GM23338 (cell line): ENCODE results near the gene RAB3IL1. TPM values are rescaled to one million over a fixed set of nuclear protein-coding genes. Genes with fewer than 3 reads are reported as not detected.

Experiments
- ATAC-seq: fragments of 200-7000 bp; cut with Tn5 transposase; 3 replicates; pipeline ENCODE4 v1.9.1; 2020
- DNase-seq: peaks from one replicate; pipeline ENCODE4 v3.0.0-alpha.2; 2015; ENCODE audit warnings: low spot score
- H2AFZ ChIP-seq: fragments of 200-600 bp; sonication (generic); 2 replicates; pipeline ENCODE4 v1.8.0; 2016; ENCODE audit warnings: antibody characterized with exemption, mild to moderate bottlenecking, moderate library complexity
- H3F3A ChIP-seq: fragments of 200-600 bp; sonication (generic); replicated peaks from 2 replicates; pipeline ENCODE4 v1.8.0; 2017; ENCODE audit warnings: antibody characterized with exemption, mixed run types, low read depth
- H3K27ac ChIP-seq: fragments of 200-600 bp; sonication (generic); 2 replicates; pipeline ENCODE4 v1.6.1; 2016; ENCODE audit warnings: low read depth
- H3K27me3 ChIP-seq: fragments of 200-600 bp; sonication (generic); 2 replicates; pipeline ENCODE4 v1.8.0; 2016; ENCODE audit warnings: mild to moderate bottlenecking, mixed run types, moderate library complexity; ENCODE audit not compliant: insufficient read depth
- H3K36me3 ChIP-seq: fragments of 200-600 bp; sonication (generic); 2 replicates; pipeline ENCODE4 v1.8.0; 2016; ENCODE audit warnings: mild to moderate bottlenecking; ENCODE audit not compliant: insufficient read depth
- H3K4me1 ChIP-seq: fragments of 200-600 bp; sonication (generic); 2 replicates; pipeline ENCODE4 v1.8.0; 2016; ENCODE audit warnings: mild to moderate bottlenecking, moderate library complexity; ENCODE audit not compliant: insufficient read depth
- H3K4me2 ChIP-seq: fragments of 200-600 bp; sonication (generic); 2 replicates; pipeline ENCODE4 v1.7.1; 2017; ENCODE audit warnings: mixed run types
- H3K4me3 ChIP-seq: fragments of 200-600 bp; sonication (generic); 2 replicates; pipeline ENCODE4 v1.6.1; 2016; ENCODE audit warnings: mixed run types
- H3K79me2 ChIP-seq: fragments of 200-600 bp; sonication (generic); replicated peaks from 2 replicates; pipeline ENCODE4 v1.8.0; 2017; ENCODE audit warnings: mild to moderate bottlenecking; ENCODE audit not compliant: insufficient read depth
- H3K9me2 ChIP-seq: fragments of 200-600 bp; sonication (generic); 2 replicates; pipeline ENCODE4 v1.8.0; 2017; ENCODE audit not compliant: insufficient read depth
- H4K20me1 ChIP-seq: fragments of 200-600 bp; sonication (generic); replicated peaks from 2 replicates; pipeline ENCODE4 v1.8.0; 2017; ENCODE audit warnings: mild to moderate bottlenecking; ENCODE audit not compliant: insufficient read depth
- H3K27ac Mint-ChIP-seq: 2 replicates; pipeline ENCODE4 v1.8.0; 2020; ENCODE audit warnings: inconsistent platforms, mild to moderate bottlenecking, moderate library complexity, mixed read lengths
- H3K27me3 Mint-ChIP-seq: 3 replicates; pipeline ENCODE4 v1.8.0; 2022; ENCODE audit warnings: low read depth, mild to moderate bottlenecking, moderate library complexity, mixed read lengths, inconsistent platforms; ENCODE audit not compliant: insufficient read depth, poor library complexity
- H3K36me3 Mint-ChIP-seq: 3 replicates; pipeline ENCODE4 v1.8.0; 2021; ENCODE audit warnings: low read depth, mild to moderate bottlenecking, inconsistent platforms, moderate library complexity, mixed read lengths
- H3K4me1 Mint-ChIP-seq: 3 replicates; pipeline ENCODE4 v1.8.0; 2020; ENCODE audit warnings: mild to moderate bottlenecking, inconsistent platforms, mixed read lengths
- H3K4me3 Mint-ChIP-seq: 3 replicates; pipeline ENCODE4 v1.8.0; 2021; ENCODE audit warnings: moderate library complexity, mild to moderate bottlenecking, inconsistent platforms, mixed read lengths
- H3K9me3 Mint-ChIP-seq: 3 replicates; pipeline ENCODE4 v1.8.0; 2020; ENCODE audit warnings: moderate library complexity, mild to moderate bottlenecking, inconsistent platforms, mixed read lengths
- CREB1 ChIP-seq: fragments of 250-450 bp; sonication (Bioruptor Pico); IDR thresholded peaks from 2 replicates; pipeline ENCODE4 v1.5.0; 2020; ENCODE audit warnings: low read depth, mild to moderate bottlenecking, moderate library complexity
- ETS1 ChIP-seq: IDR thresholded peaks from 2 replicates; pipeline ENCODE4 v1.6.1; 2016; ENCODE audit warnings: antibody characterized with exemption
- EZH2 ChIP-seq: fragments of 200-600 bp; sonication (generic); IDR thresholded peaks from one replicate; pipeline ENCODE4 v1.8.0; 2017; ENCODE audit warnings: antibody characterized with exemption, mild to moderate bottlenecking, low read depth; ENCODE audit not compliant: unreplicated experiment
- EZH2phosphoT487 ChIP-seq: fragments of 200-600 bp; sonication (generic); IDR thresholded peaks from one replicate; pipeline ENCODE4 v1.8.1; 2018; ENCODE audit warnings: antibody characterized with exemption; ENCODE audit not compliant: unreplicated experiment
- JUNB ChIP-seq: IDR thresholded peaks from one replicate; pipeline ENCODE4 v1.6.1; 2016; ENCODE audit warnings: antibody characterized with exemption; ENCODE audit not compliant: unreplicated experiment
- NANOG ChIP-seq: IDR thresholded peaks from 2 replicates; pipeline ENCODE4 v1.6.1; 2016; ENCODE audit warnings: antibody characterized with exemption, borderline replicate concordance
- POLR2AphosphoS5 ChIP-seq: IDR thresholded peaks from 2 replicates; pipeline ENCODE4 v1.6.1; 2016; ENCODE audit warnings: antibody characterized with exemption, low read depth
- REST ChIP-seq: IDR thresholded peaks from one replicate; pipeline ENCODE4 v1.6.1; 2018; ENCODE audit warnings: antibody characterized with exemption; ENCODE audit not compliant: unreplicated experiment
- STAT1 ChIP-seq: IDR thresholded peaks from one replicate; pipeline ENCODE4 v1.6.1; 2016; ENCODE audit warnings: antibody characterized with exemption; ENCODE audit not compliant: unreplicated experiment
- ZNF114 ChIP-seq: fragments of 250-450 bp; sonication (Bioruptor Pico); IDR thresholded peaks from 2 replicates; pipeline ENCODE4 v1.5.0; 2020; ENCODE audit warnings: mild to moderate bottlenecking, moderate library complexity
- ZNF331 ChIP-seq: fragments of 250-450 bp; sonication (Bioruptor Pico); IDR thresholded peaks from 2 replicates; pipeline ENCODE4 v1.5.0; 2020; ENCODE audit warnings: low read depth, mild to moderate bottlenecking, moderate library complexity
- polyA plus RNA-seq: library from polyadenylated mRNA; unstranded; fragments of >200 nt; fragmentation: Nextera tagmentation; extraction: Ambion mirVana; gene quantifications from 2 replicates; pipeline ENCODE4 v1.2.1, GENCODE V29; 2016
- total RNA-seq: library from RNA; depleted of rRNA; stranded (reverse); fragments of >200 nt; shearing (Covaris generic); gene quantifications from 2 replicates; pipeline ENCODE4 v1.2.3, GENCODE V29; 2014
- TF ChIP-seq, protein P1 (sequence below), 2 experiments: fragments of 200-600 bp in 1 of 2; sonication (generic) in 1 of 2; conservative IDR thresholded peaks; 2 replicates each; pipeline versions ENCODE4 v1.5.1 to v1.6.1; 2016 to 2017; ENCODE audit warnings: antibody characterized with exemption in 2 of 2, low read depth in 2 of 2, mild to moderate bottlenecking in 2 of 2, moderate library complexity in 1 of 2
- TF ChIP-seq, protein P2 (sequence below): fragments of 250-450 bp; sonication (Bioruptor Pico); IDR thresholded peaks from 2 replicates; pipeline ENCODE4 v1.5.0; 2020; ENCODE audit warnings: mild to moderate bottlenecking, moderate library complexity

The RAB3IL1 gene
- total and polyA plus RNA-seq, 2 experiments from 2014 or later, result 2.7 to 3.4 TPM

GRCh38 chr11:61945191-61945590, 27.8 kb upstream of the RAB3IL1 start:
- Histone ChIP-seq H2AFZ (no peak overlapping the region), H3K4me2 (no peak overlapping the region), H3K79me2 (no peaks in the 10 kb centered on the region), H3K27ac (no peak overlapping the region), H3K4me1 (no peaks in the 10 kb centered on the region), H3K9me2 (no peaks in the 10 kb centered on the region), H3K36me3 (no peaks in the 10 kb centered on the region), H3F3A (no peaks in the 10 kb centered on the region), H3K4me3 (no peak overlapping the region), H3K27me3 (no peaks in the 10 kb centered on the region), H4K20me1 (no peaks in the 10 kb centered on the region)
- H3K4me1 Mint-ChIP-seq, result peaks cover 12% of the 10 kb centered on the region
- TF ChIP-seq ZNF114 (CRISPR knock-in tag), result no peak
- TF ChIP-seq, protein P1, sequence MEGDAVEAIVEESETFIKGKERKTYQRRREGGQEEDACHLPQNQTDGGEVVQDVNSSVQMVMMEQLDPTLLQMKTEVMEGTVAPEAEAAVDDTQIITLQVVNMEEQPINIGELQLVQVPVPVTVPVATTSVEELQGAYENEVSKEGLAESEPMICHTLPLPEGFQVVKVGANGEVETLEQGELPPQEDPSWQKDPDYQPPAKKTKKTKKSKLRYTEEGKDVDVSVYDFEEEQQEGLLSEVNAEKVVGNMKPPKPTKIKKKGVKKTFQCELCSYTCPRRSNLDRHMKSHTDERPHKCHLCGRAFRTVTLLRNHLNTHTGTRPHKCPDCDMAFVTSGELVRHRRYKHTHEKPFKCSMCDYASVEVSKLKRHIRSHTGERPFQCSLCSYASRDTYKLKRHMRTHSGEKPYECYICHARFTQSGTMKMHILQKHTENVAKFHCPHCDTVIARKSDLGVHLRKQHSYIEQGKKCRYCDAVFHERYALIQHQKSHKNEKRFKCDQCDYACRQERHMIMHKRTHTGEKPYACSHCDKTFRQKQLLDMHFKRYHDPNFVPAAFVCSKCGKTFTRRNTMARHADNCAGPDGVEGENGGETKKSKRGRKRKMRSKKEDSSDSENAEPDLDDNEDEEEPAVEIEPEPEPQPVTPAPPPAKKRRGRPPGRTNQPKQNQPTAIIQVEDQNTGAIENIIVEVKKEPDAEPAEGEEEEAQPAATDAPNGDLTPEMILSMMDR (conservative IDR thresholded peaks at IDR 0.05; ENCODE audit: low read depth in 2 of 2), result no peak
- no peak for TF ChIP-seq NANOG
- TF ChIP-seq, protein P2, sequence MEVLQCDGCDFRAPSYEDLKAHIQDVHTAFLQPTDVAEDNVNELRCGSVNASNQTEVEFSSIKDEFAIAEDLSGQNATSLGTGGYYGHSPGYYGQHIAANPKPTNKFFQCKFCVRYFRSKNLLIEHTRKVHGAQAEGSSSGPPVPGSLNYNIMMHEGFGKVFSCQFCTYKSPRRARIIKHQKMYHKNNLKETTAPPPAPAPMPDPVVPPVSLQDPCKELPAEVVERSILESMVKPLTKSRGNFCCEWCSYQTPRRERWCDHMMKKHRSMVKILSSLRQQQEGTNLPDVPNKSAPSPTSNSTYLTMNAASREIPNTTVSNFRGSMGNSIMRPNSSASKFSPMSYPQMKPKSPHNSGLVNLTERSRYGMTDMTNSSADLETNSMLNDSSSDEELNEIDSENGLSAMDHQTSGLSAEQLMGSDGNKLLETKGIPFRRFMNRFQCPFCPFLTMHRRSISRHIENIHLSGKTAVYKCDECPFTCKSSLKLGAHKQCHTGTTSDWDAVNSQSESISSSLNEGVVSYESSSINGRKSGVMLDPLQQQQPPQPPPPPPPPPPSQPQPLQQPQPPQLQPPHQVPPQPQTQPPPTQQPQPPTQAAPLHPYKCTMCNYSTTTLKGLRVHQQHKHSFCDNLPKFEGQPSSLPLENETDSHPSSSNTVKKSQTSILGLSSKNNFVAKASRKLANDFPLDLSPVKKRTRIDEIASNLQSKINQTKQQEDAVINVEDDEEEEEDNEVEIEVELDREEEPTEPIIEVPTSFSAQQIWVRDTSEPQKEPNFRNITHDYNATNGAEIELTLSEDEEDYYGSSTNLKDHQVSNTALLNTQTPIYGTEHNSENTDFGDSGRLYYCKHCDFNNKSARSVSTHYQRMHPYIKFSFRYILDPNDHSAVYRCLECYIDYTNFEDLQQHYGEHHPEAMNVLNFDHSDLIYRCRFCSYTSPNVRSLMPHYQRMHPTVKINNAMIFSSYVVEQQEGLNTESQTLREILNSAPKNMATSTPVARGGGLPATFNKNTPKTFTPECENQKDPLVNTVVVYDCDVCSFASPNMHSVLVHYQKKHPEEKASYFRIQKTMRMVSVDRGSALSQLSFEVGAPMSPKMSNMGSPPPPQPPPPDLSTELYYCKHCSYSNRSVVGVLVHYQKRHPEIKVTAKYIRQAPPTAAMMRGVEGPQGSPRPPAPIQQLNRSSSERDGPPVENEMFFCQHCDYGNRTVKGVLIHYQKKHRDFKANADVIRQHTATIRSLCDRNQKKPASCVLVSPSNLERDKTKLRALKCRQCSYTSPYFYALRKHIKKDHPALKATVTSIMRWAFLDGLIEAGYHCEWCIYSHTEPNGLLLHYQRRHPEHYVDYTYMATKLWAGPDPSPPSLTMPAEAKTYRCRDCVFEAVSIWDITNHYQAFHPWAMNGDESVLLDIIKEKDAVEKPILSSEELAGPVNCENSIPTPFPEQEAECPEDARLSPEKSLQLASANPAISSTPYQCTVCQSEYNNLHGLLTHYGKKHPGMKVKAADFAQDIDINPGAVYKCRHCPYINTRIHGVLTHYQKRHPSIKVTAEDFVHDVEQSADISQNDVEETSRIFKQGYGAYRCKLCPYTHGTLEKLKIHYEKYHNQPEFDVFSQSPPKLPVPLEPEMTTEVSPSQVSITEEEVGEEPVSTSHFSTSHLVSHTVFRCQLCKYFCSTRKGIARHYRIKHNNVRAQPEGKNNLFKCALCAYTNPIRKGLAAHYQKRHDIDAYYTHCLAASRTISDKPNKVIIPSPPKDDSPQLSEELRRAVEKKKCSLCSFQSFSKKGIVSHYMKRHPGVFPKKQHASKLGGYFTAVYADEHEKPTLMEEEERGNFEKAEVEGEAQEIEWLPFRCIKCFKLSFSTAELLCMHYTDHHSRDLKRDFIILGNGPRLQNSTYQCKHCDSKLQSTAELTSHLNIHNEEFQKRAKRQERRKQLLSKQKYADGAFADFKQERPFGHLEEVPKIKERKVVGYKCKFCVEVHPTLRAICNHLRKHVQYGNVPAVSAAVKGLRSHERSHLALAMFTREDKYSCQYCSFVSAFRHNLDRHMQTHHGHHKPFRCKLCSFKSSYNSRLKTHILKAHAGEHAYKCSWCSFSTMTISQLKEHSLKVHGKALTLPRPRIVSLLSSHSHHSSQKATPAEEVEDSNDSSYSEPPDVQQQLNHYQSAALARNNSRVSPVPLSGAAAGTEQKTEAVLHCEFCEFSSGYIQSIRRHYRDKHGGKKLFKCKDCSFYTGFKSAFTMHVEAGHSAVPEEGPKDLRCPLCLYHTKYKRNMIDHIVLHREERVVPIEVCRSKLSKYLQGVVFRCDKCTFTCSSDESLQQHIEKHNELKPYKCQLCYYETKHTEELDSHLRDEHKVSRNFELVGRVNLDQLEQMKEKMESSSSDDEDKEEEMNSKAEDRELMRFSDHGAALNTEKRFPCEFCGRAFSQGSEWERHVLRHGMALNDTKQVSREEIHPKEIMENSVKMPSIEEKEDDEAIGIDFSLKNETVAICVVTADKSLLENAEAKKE, result no peak
- no peak for TF ChIP-seq CREB1 (CRISPR knock-in tag)
- no peak for TF ChIP-seq EZH2phosphoT487
- TF ChIP-seq STAT1, result no peak
- no peak for TF ChIP-seq ZNF331 (CRISPR knock-in tag)
- no peak for TF ChIP-seq REST
- TF ChIP-seq ETS1, result no peak
- TF ChIP-seq EZH2, result no peak
- no peak for TF ChIP-seq JUNB
- TF ChIP-seq POLR2AphosphoS5, result no peak
- no peak overlapping the region for H3K4me3 Mint-ChIP-seq
- H3K9me3 Mint-ChIP-seq, result no peaks in the 10 kb centered on the region
- no peak overlapping the region for H3K27ac Mint-ChIP-seq
- ATAC-seq (no peak), DNase-seq (no peak)
- H3K27me3 Mint-ChIP-seq, result peaks cover 6% of the 10 kb centered on the region
- H3K36me3 Mint-ChIP-seq, result no peaks in the 10 kb centered on the region
